ENCODE results near the gene POLRMT. TPM values are rescaled to one million over a fixed set of nuclear protein-coding genes. Genes with fewer than 3 reads are reported as not detected.
"Not testable (repeated sequence)": the region's sequence is repeated elsewhere in the genome, so short reads cannot be mapped to it uniquely, and the experiment has no call there.

Gene POLRMT
- total RNA-seq, 1 donor from 2014 or later = 68.4 TPM

- no peak within 1 kb of the TSS for H3K27ac Mint-ChIP-seq
- peaks cover 38% of the 10 kb centered on the region for H3K27me3 Mint-ChIP-seq
- H3K36me3 Mint-ChIP-seq (ENCODE audit: insufficient read depth) = no peaks in the 10 kb centered on the region
- TF ChIP-seq CTCF (IDR thresholded peaks at IDR 0.05; ENCODE audit: unreplicated experiment) = no peak
- no peaks in the 10 kb centered on the region for H3K9me3 Mint-ChIP-seq (ENCODE audit: low read depth)
- H3K4me3 Mint-ChIP-seq (ENCODE audit: low read depth) = no peak within 1 kb of the TSS
- DNase-seq (ENCODE audit: low spot score, unreplicated experiment) = no peak
- peaks cover 2% of the 10 kb centered on the region for H3K4me1 Mint-ChIP-seq (ENCODE audit: low read depth)
These were observed 43.5 kb downstream of the POLRMT start, which contains the start of gene HCN2 for GRCh38 chr19:589693-590395. Gene HCN2 (plus strand): TSS chr19:589881. CDS start chr19:589946, 65 bp downstream.

GRCh38 chr19:588741-589692, 44.3 kb downstream of the POLRMT start:
- TF ChIP-seq CTCF (IDR thresholded peaks at IDR 0.05; ENCODE audit: unreplicated experiment) = no peak
- Mint-ChIP-seq H3K27ac (no peak overlapping the region), H3K9me3 (ENCODE audit: low read depth) (no peaks in the 10 kb centered on the region), H3K27me3 (peaks cover 34% of the 10 kb centered on the region), H3K36me3 (ENCODE audit: insufficient read depth) (no peaks in the 10 kb centered on the region), H3K4me1 (ENCODE audit: low read depth) (peaks cover 2% of the 10 kb centered on the region), H3K4me3 (ENCODE audit: low read depth) (no peak overlapping the region)
- DNase-seq (ENCODE audit: low spot score, unreplicated experiment) = no peak

- Mint-ChIP-seq H3K4me3 (ENCODE audit: low read depth) (no peak overlapping the region), H3K27ac (no peak overlapping the region), H3K27me3 (peaks cover 27% of the 10 kb centered on the region), H3K4me1 (ENCODE audit: low read depth) (peaks cover 2% of the 10 kb centered on the region), H3K36me3 (ENCODE audit: insufficient read depth) (no peaks in the 10 kb centered on the region), H3K9me3 (ENCODE audit: low read depth) (no peaks in the 10 kb centered on the region)
- peak; percentile 41 for DNase-seq (ENCODE audit: low spot score, unreplicated experiment)
- TF ChIP-seq CTCF (IDR thresholded peaks at IDR 0.05; ENCODE audit: unreplicated experiment) = peak; percentile 55
These were observed 45.1 kb downstream of the POLRMT start for GRCh38 chr19:588093-588740.

- no peak overlapping the region for H3K27ac Mint-ChIP-seq
- no peak overlapping the region for H3K4me3 Mint-ChIP-seq (ENCODE audit: low read depth)
- DNase-seq (ENCODE audit: low spot score, unreplicated experiment) = no peak
- peaks cover 14% of the 10 kb centered on the region for H3K27me3 Mint-ChIP-seq
- H3K36me3 Mint-ChIP-seq (ENCODE audit: insufficient read depth) = peaks cover 1% of the 10 kb centered on the region
- TF ChIP-seq CTCF (IDR thresholded peaks at IDR 0.05; ENCODE audit: unreplicated experiment) = no peak
- no peaks in the 10 kb centered on the region for H3K4me1 Mint-ChIP-seq (ENCODE audit: low read depth)
- H3K9me3 Mint-ChIP-seq (ENCODE audit: low read depth) = no peaks in the 10 kb centered on the region
These were observed 47.7 kb downstream of the POLRMT start for GRCh38 chr19:585551-586110.

- not testable (repeated sequence) for H3K4me3 Mint-ChIP-seq (ENCODE audit: low read depth); DNase-seq (ENCODE audit: low spot score, unreplicated experiment); H3K9me3 Mint-ChIP-seq (ENCODE audit: low read depth); H3K4me1 Mint-ChIP-seq (ENCODE audit: low read depth); H3K27ac Mint-ChIP-seq; H3K36me3 Mint-ChIP-seq (ENCODE audit: insufficient read depth)
- peaks cover 14% of the 10 kb centered on the region for H3K27me3 Mint-ChIP-seq
These were observed 48.2 kb downstream of the POLRMT start for GRCh38 chr19:585146-585545.
